ENCODE data around the gene DCX. TPM values are rescaled to one million over a fixed set of nuclear protein-coding genes. Genes with fewer than 3 reads are reported as not detected.

DCX gene
- total and polyA plus RNA-seq, 2 experiments from 2014 or later = 0.66 to 3.0 TPM

GRCh38 chrX:111308039-111308438, 104.0 kb downstream of the DCX start:
- no peaks in the 10 kb centered on the region for H3K36me3 Mint-ChIP-seq (ENCODE audit: low read depth)
- H3K4me3 Mint-ChIP-seq = no peak overlapping the region
- Histone ChIP-seq H3K79me2 (replicated peaks; ENCODE audit: insufficient read depth) (no peaks in the 10 kb centered on the region), H2AFZ (no peak overlapping the region), H3K27me3 (ENCODE audit: insufficient read depth) (no peaks in the 10 kb centered on the region), H3K36me3 (ENCODE audit: insufficient read depth) (no peaks in the 10 kb centered on the region), H3K4me3 (no peak overlapping the region), H3K27ac (ENCODE audit: low read depth) (no peak overlapping the region), H3K4me1 (ENCODE audit: insufficient read depth) (no peaks in the 10 kb centered on the region), H3K4me2 (no peak overlapping the region), H3F3A (replicated peaks; ENCODE audit: low read depth) (no peaks in the 10 kb centered on the region), H3K9me2 (ENCODE audit: insufficient read depth) (no peaks in the 10 kb centered on the region), H4K20me1 (replicated peaks; ENCODE audit: insufficient read depth) (no peaks in the 10 kb centered on the region)
- no peak overlapping the region for H3K27ac Mint-ChIP-seq
- ATAC-seq (no peak), DNase-seq (ENCODE audit: low spot score) (no peak)
- H3K27me3 Mint-ChIP-seq (ENCODE audit: insufficient read depth, low read depth, poor library complexity) = no peaks in the 10 kb centered on the region
- no peaks in the 10 kb centered on the region for H3K9me3 Mint-ChIP-seq
- TF ChIP-seq CREB1 (CRISPR knock-in tag; IDR thresholded peaks at IDR 0.05; ENCODE audit: low read depth) (no peak), ZNF114 (CRISPR knock-in tag; IDR thresholded peaks at IDR 0.05) (no peak), EZH2 (IDR thresholded peaks at IDR 0.05; ENCODE audit: low read depth, unreplicated experiment) (no peak), CTCF (conservative IDR thresholded peaks at IDR 0.05; ENCODE audit: low read depth in 2 of 2) (no peak), NANOG (IDR thresholded peaks at IDR 0.05; ENCODE audit: borderline replicate concordance) (no peak), REST (IDR thresholded peaks at IDR 0.05; ENCODE audit: unreplicated experiment) (no peak), ETS1 (IDR thresholded peaks at IDR 0.05) (no peak)
- H3K4me1 Mint-ChIP-seq = no peaks in the 10 kb centered on the region; the same call in 2 of the 3 replicates

- H3K27ac Mint-ChIP-seq = no peak overlapping the region
- ATAC-seq = no peak
- H3K9me2 ChIP-seq (ENCODE audit: insufficient read depth) = no peaks in the 10 kb centered on the region
- TF ChIP-seq REST (IDR thresholded peaks at IDR 0.05; ENCODE audit: unreplicated experiment) (no peak), ZNF114 (CRISPR knock-in tag; IDR thresholded peaks at IDR 0.05) (no peak), NANOG (IDR thresholded peaks at IDR 0.05; ENCODE audit: borderline replicate concordance) (no peak), CTCF (conservative IDR thresholded peaks at IDR 0.05; ENCODE audit: low read depth in 2 of 2) (no peak), POLR2AphosphoS5 (IDR thresholded peaks at IDR 0.05; ENCODE audit: low read depth) (no peak), EZH2 (IDR thresholded peaks at IDR 0.05; ENCODE audit: low read depth, unreplicated experiment) (no peak), ETS1 (IDR thresholded peaks at IDR 0.05) (no peak), EZH2phosphoT487 (IDR thresholded peaks at IDR 0.05; ENCODE audit: unreplicated experiment) (no peak), STAT1 (IDR thresholded peaks at IDR 0.05; ENCODE audit: unreplicated experiment) (no peak)
These were observed 109.7 kb downstream of the DCX start for GRCh38 chrX:111302284-111302683.

More at GRCh38 chrX:111302284-111302683, 109.7 kb downstream of the DCX start:
- Histone ChIP-seq H2AFZ (no peak overlapping the region), H3K79me2 (replicated peaks; ENCODE audit: insufficient read depth) (no peaks in the 10 kb centered on the region), H4K20me1 (replicated peaks; ENCODE audit: insufficient read depth) (no peaks in the 10 kb centered on the region), H3K4me3 (no peak overlapping the region), H3K4me1 (ENCODE audit: insufficient read depth) (no peaks in the 10 kb centered on the region), H3K36me3 (ENCODE audit: insufficient read depth) (no peaks in the 10 kb centered on the region), H3K4me2 (no peak overlapping the region), H3F3A (replicated peaks; ENCODE audit: low read depth) (no peaks in the 10 kb centered on the region), H3K27me3 (ENCODE audit: insufficient read depth) (no peaks in the 10 kb centered on the region), H3K27ac (ENCODE audit: low read depth) (no peak overlapping the region)
- Mint-ChIP-seq H3K4me3 (no peak overlapping the region), H3K36me3 (ENCODE audit: low read depth) (no peaks in the 10 kb centered on the region), H3K27me3 (ENCODE audit: insufficient read depth, low read depth, poor library complexity) (no peaks in the 10 kb centered on the region), H3K9me3 (no peaks in the 10 kb centered on the region), H3K4me1 (no peaks in the 10 kb centered on the region; the same call in 2 of the 3 replicates)
- DNase-seq (ENCODE audit: low spot score) = no peak

Measured in GM23338 (cell line).